Measurements from ENCODE around the gene GLI3.

DNA sequence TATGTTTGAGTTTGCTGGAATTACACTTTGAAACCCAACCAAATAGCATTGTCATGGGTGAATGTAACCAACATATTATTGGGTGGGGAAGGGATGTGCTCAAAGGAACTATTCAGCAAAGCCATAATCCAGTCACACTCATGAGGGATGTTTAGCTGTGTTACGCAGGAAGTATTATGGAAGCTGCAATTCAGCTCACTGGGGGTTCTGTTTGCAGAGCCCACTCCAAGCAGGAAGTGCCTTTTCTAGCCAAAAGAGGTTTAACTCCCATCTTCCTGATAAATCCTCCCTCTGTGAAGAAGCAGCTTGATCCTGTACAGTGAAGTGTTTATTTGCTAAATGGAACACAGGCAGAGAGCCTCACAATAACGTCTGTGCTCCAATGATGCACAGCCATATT lies 172.5 kb downstream of the GLI3 start:
- TF ChIP-seq, protein P1, sequence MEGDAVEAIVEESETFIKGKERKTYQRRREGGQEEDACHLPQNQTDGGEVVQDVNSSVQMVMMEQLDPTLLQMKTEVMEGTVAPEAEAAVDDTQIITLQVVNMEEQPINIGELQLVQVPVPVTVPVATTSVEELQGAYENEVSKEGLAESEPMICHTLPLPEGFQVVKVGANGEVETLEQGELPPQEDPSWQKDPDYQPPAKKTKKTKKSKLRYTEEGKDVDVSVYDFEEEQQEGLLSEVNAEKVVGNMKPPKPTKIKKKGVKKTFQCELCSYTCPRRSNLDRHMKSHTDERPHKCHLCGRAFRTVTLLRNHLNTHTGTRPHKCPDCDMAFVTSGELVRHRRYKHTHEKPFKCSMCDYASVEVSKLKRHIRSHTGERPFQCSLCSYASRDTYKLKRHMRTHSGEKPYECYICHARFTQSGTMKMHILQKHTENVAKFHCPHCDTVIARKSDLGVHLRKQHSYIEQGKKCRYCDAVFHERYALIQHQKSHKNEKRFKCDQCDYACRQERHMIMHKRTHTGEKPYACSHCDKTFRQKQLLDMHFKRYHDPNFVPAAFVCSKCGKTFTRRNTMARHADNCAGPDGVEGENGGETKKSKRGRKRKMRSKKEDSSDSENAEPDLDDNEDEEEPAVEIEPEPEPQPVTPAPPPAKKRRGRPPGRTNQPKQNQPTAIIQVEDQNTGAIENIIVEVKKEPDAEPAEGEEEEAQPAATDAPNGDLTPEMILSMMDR (IDR thresholded peaks at IDR 0.05; ENCODE audit: low read depth, low read length) = no peak
- TF ChIP-seq EZH2phosphoT487 (IDR thresholded peaks at IDR 0.05; ENCODE audit: low read depth) = no peak

Measured in OCI-LY3 (cell line).